ENCODE results near the gene CAMK2D. TPM values are rescaled to one million over a fixed set of nuclear protein-coding genes. Genes with fewer than 3 reads are reported as not detected.

CAMK2D gene
- total RNA-seq, 2 experiments from 2014 or later: 61.5 to 62.3 TPM

- ChIA-PET CTCF (no interaction called here), POLR2A (no interaction called here)
These were observed 135.6 kb downstream of the CAMK2D start for GRCh38 chr4:113625902-113626301.

- ChIA-PET POLR2A (no interaction called here), CTCF (no interaction called here)
These were observed 138.2 kb downstream of the CAMK2D start for GRCh38 chr4:113623274-113623894.

- POLR2A ChIA-PET: no interaction called here
These were observed 139.9 kb downstream of the CAMK2D start for GRCh38 chr4:113621633-113622032.

GRCh38 chr4:113620032-113620431 lies 141.5 kb downstream of the CAMK2D start:
- CTCF ChIA-PET: no interaction called here

More at GRCh38 chr4:113621633-113622032, 139.9 kb downstream of the CAMK2D start:
- CTCF ChIA-PET: no interaction called here

GRCh38 chr4:113619526-113619925 lies 142.0 kb downstream of the CAMK2D start:
- POLR2A ChIA-PET: no interaction called here
- CTCF ChIA-PET: no interaction called here

More at GRCh38 chr4:113620032-113620431, 141.5 kb downstream of the CAMK2D start:
- POLR2A ChIA-PET: no interaction called here

- CTCF ChIA-PET: no interaction called here
- POLR2A ChIA-PET: no interaction called here
These were observed 143.3 kb downstream of the CAMK2D start for GRCh38 chr4:113618205-113618604.

- POLR2A ChIA-PET: no interaction called here
- CTCF ChIA-PET: no interaction called here
These were observed 144.3 kb downstream of the CAMK2D start for GRCh38 chr4:113617195-113617594.

- POLR2A ChIA-PET: no interaction called here
- CTCF ChIA-PET: no interaction called here
These were observed 145.1 kb downstream of the CAMK2D start for GRCh38 chr4:113616443-113616842.

GRCh38 chr4:113614414-113614813 lies 147.1 kb downstream of the CAMK2D start:
- POLR2A ChIA-PET: no interaction called here
- CTCF ChIA-PET: no interaction called here

GRCh38 chr4:113613503-113613902 lies 148.0 kb downstream of the CAMK2D start:
- ChIA-PET CTCF (no interaction called here), POLR2A (no interaction called here)

- ChIA-PET CTCF (no interaction called here), POLR2A (no interaction called here)
These were observed 151.0 kb downstream of the CAMK2D start for GRCh38 chr4:113610537-113610936.

- POLR2A ChIA-PET: no interaction called here
- CTCF ChIA-PET: no interaction called here
These were observed 153.5 kb downstream of the CAMK2D start for GRCh38 chr4:113607998-113608397.

GRCh38 chr4:113607147-113607720 lies 154.3 kb downstream of the CAMK2D start:
- POLR2A ChIA-PET: no interaction called here
- CTCF ChIA-PET: no interaction called here

- ChIA-PET CTCF (interaction anchor here (0.5 kb wide), 1 partner anchor 34 kb away, joined by 3 read pairs; no protein-coding TSS in a partner anchor), POLR2A (no interaction called here)
These were observed 156.6 kb downstream of the CAMK2D start for GRCh38 chr4:113604955-113605354.

- ChIA-PET POLR2A (no interaction called here), CTCF (no interaction called here)
These were observed 157.6 kb downstream of the CAMK2D start for GRCh38 chr4:113603911-113604310.

- CTCF ChIA-PET: no interaction called here
- POLR2A ChIA-PET: no interaction called here
These were observed 158.8 kb downstream of the CAMK2D start for GRCh38 chr4:113602646-113603228.

GRCh38 chr4:113601636-113602035 lies 159.9 kb downstream of the CAMK2D start:
- CTCF ChIA-PET: no interaction called here
- POLR2A ChIA-PET: no interaction called here

- ChIA-PET CTCF (interaction anchor here (0.9 kb wide), 1 partner anchor 312 kb away, joined by 3 read pairs; no protein-coding TSS in a partner anchor), POLR2A (no interaction called here)
These were observed 165.1 kb downstream of the CAMK2D start for GRCh38 chr4:113596396-113596795.

- CTCF ChIA-PET: no interaction called here
- POLR2A ChIA-PET: no interaction called here
These were observed 167.3 kb downstream of the CAMK2D start for GRCh38 chr4:113594231-113594556.

- ChIA-PET POLR2A (no interaction called here), CTCF (no interaction called here)
These were observed 167.9 kb downstream of the CAMK2D start for GRCh38 chr4:113593400-113594230.

- ChIA-PET CTCF (no interaction called here), POLR2A (no interaction called here)
These were observed 169.6 kb downstream of the CAMK2D start for GRCh38 chr4:113591982-113592381.
